Lower leg skin (tissue), 4 donors: ENCODE results near the gene EPS8L3. TPM values are rescaled to one million over a fixed set of nuclear protein-coding genes. Genes with fewer than 3 reads are reported as not detected.
A peak's percentile ranks its signal among the peaks of the same experiment; 100 is the strongest.

Source experiments
- DNase-seq, 2 donors: peaks; one replicate each; pipeline ENCODE4 v3.0.0-alpha.2; 2019; ENCODE audit warnings: low spot score in 2 of 2
- H3K4me3 ChIP-seq: fragments of 200-600 bp; sonication (generic); 2 replicates; pipeline ENCODE4 v1.5.1; 2017; ENCODE audit warnings: mild to moderate bottlenecking, low read depth; ENCODE audit not compliant: poor library complexity, severe bottlenecking
- POLR2A ChIP-seq, 2 donors: fragments of 450-650 bp; IDR thresholded peaks; one replicate each; pipeline ENCODE4 v1.6.1; 2016 to 2017; ENCODE audit warnings: antibody characterized with exemption in 2 of 2, mild to moderate bottlenecking in 1 of 2, moderate library complexity in 1 of 2
- WGBS, 2 donors: methylation state at CpG; one replicate each; pipeline ENCODE4 v1.1.5; 2018; 5-methylcytosine and 5-hydroxymethylcytosine counted together
- intact Hi-C: fragments of 100-400 bp; cut with DNase I; formaldehyde crosslinking; loops from one replicate; pipeline ENCODE4 v1.15.0; 2023; ENCODE audit warnings: low total_unique reads
- total RNA-seq, 4 donors: library from RNA; depleted of rRNA; stranded (reverse); fragments of >200 nt; gene quantifications; one replicate each; pipeline ENCODE4 v1.1.0, GENCODE V29; 2016
- TF ChIP-seq, protein P1 (sequence below), 3 donors: fragments of 450-650 bp; IDR thresholded peaks; one replicate each; pipeline ENCODE4 v1.5.1; 2016; ENCODE audit warnings: antibody characterized with exemption in 3 of 3, mild to moderate bottlenecking in 3 of 3, moderate library complexity in 2 of 3

The EPS8L3 gene
- total RNA-seq, 4 donors from 2014 or later, result not detected

DNA sequence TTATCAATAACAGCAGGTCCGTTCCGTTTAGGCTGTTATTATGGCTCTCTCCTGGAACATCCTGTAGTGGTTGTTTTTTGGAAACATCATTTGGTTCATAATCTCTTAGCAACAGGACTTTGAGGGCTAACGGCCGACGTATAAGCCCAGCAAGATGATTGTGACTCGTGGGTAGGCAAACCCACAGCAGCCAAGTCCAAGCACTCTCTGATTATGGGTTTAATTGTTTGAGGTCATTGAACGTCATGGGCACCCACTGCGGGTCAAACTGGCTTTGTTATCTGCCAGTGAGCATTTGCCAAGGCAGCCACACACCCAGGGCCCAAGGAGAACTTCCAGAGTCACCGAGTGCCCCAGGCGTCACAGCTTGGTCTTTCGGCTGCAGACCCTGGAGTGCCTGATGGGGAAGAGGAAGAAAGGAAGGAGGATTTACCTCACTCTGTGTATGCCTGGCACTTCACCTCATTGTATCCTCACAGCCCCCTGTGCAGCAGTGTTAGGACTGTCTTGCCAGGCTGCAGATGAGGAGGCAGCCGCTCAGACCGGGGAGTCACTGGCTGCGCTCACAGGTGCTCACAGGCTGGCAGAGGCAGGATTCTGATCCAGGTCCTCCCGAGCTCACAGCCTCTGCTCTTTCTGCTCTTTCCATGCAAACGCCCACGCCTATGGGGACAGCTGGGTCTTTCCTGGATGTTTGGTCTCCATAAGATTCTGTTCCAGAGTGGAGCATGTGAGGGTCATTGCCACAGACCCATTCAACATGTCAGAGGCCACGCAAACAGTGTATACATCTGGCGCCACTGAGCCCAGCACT, 30.8 kb upstream of the EPS8L3 start:
- WGBS, 2 donors, result 67 to 71% methylated on average over 16 to 19 of the region's 19 CpGs
- TF ChIP-seq, protein P1, sequence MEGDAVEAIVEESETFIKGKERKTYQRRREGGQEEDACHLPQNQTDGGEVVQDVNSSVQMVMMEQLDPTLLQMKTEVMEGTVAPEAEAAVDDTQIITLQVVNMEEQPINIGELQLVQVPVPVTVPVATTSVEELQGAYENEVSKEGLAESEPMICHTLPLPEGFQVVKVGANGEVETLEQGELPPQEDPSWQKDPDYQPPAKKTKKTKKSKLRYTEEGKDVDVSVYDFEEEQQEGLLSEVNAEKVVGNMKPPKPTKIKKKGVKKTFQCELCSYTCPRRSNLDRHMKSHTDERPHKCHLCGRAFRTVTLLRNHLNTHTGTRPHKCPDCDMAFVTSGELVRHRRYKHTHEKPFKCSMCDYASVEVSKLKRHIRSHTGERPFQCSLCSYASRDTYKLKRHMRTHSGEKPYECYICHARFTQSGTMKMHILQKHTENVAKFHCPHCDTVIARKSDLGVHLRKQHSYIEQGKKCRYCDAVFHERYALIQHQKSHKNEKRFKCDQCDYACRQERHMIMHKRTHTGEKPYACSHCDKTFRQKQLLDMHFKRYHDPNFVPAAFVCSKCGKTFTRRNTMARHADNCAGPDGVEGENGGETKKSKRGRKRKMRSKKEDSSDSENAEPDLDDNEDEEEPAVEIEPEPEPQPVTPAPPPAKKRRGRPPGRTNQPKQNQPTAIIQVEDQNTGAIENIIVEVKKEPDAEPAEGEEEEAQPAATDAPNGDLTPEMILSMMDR (IDR thresholded peaks at IDR 0.05), result no peak
- TF ChIP-seq POLR2A (IDR thresholded peaks at IDR 0.05), result no peak
- intact Hi-C loops, result no loop called here
- H3K4me3 ChIP-seq, result no peak overlapping the region
- DNase-seq, result peak in 1 of 2 donors; percentile 83

DNA sequence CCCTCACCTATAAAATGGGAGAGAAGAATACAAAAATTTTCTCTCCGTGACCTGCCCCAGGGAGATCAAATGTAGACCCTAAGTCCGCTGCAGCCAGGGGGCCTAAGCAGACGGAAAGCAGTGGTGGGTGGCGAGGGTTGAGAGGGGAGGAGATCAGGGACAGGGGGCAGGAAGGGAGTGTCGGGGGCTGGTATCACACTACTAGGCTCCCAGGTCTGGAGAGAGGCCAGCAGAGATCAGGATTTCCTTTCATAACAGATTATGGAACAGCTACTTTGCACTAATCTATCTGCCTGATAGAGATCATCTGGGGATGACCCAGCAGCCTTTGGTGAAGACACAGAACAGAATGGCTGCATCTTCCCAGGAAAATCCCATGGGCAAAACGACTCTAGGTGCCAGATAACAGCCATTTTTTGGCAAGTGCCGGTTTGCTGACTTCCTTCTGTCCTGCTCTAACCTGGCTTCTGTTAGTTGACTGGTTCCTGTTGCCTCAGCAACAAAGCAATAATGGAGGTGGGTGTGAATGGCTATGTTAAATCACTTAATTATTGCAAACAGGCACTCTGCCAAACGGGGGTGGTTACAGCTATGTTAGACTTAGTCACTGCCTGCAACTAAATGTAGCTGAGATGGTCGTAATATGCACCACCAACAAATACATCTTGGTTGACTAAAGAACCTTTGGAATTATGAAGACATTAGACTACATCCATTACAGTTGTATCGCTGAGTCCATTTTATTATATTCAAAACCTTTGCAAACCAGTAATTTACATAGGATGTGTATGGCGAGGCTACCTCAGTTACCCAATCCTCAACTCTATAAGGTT, 30.0 kb upstream of the EPS8L3 start:
- intact Hi-C loops, result no loop called here
- 41 to 42% methylated on average over 11 of the region's 11 CpGs for WGBS, 2 donors
- peak in 1 of 2 donors; percentile 84 for DNase-seq

DNA sequence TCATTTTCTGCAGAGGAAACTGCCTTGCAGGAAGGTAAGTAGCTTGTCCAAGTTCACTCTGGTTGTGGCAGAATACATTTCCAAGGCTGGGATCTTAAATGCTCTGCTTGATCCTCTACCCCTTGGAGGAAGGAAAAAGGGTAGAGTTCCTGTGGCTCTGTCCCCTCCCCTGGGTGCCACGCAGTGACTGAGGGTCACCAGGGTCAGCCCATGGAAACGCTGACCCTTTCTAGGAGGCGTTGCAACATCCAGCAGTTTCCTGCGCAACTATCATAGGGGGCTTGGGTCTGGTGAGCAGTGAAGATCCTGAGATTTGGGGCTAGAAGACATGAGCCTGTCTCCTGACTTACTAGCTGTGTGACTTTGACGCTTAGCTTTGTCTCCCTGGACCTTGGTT, 29.4 kb upstream of the EPS8L3 start:
- TF ChIP-seq POLR2A (IDR thresholded peaks at IDR 0.05), result no peak
- TF ChIP-seq, protein P1 (IDR thresholded peaks at IDR 0.05), result no peak
- no peak overlapping the region for H3K4me3 ChIP-seq
- DNase-seq, result peak in 1 of 2 donors; percentile 70
- 53 to 58% methylated on average over 5 of the region's 5 CpGs for WGBS, 2 donors
- intact Hi-C loops, result no loop called here

More for the DNA sequence above, 30.0 kb upstream of the EPS8L3 start:
- TF ChIP-seq, protein P1 (IDR thresholded peaks at IDR 0.05), result no peak
- no peak for TF ChIP-seq POLR2A (IDR thresholded peaks at IDR 0.05)
- H3K4me3 ChIP-seq, result no peak overlapping the region

DNA sequence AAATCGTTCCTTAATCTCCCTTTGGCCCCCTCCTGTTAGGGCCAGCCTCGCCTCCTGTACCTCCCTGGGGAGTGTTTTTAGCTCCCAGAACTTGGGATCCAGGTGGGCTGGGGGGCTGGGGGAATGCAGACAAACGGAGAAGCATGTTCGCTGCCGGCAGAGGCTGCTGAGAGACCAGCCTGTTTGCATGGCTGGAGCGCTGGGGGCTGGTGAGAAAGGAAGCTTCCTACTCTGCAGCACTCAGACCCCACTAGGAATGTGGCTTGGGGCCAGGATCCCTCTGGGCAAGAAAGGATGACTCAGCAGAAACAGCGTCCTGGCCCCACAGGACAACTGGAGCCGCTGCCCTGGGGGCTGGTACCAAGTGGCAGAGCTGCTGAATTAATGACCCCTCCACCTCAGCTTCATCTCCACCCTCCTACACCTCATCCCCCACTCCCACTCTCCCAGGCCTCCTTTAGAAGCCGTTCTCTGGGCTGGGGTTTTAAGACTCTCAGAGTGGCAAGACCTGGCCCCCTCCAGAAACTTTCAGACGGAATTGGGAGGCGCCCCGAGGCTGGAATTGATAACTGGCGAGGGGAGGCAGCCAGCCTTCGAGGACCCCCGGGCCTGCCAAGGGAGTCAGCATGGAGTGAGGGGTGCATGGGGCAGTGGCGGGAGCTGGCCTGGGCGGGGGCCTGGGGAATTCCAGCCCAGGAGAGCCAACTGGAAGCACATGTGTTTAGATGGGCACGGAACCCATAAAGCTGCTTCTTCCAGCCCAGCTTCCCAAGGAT, 28.5 kb upstream of the EPS8L3 start:
- no peak overlapping the region for H3K4me3 ChIP-seq
- 34 to 36% methylated on average over 17 to 18 of the region's 18 CpGs for WGBS, 2 donors
- intact Hi-C loops, result no loop called here

DNA sequence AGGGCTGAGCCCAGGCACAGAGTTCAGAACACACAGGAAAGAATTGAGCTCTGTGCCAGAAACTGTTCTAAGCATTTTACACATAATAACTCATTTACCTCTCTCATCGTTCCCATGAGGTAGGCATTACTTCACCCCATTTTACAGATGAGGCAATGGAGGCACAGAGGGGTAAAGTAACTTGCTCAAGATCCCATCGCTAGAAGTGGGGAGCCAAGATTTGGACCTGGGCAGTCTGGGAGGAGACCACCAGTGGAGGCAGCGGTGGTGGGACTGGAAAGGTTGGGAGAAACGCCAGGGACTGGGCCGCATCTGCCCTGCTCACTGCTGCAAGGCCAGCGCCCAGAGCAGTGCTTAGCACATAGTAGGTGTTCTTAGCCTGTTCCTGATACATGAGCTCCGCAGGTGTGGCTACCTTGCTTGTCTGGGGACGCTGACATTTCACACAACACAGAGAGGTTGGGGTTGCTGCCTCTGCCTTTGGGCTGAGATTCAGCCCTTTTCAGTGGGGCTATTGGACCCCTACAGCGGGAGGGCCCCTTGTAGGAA, 27.8 kb upstream of the EPS8L3 start:
- 82 to 88% methylated on average over 9 of the region's 9 CpGs for WGBS, 2 donors
- no peak overlapping the region for H3K4me3 ChIP-seq
- TF ChIP-seq, protein P1 (IDR thresholded peaks at IDR 0.05), result no peak
- no peak for TF ChIP-seq POLR2A (IDR thresholded peaks at IDR 0.05)
- intact Hi-C loops, result no loop called here
- DNase-seq, result peak in 1 of 2 donors; percentile 84

More for the DNA sequence above, 28.5 kb upstream of the EPS8L3 start:
- TF ChIP-seq, protein P1 (IDR thresholded peaks at IDR 0.05), result no peak
- no peak for TF ChIP-seq POLR2A (IDR thresholded peaks at IDR 0.05)
- peak in 1 of 2 donors; percentile 92 for DNase-seq
